Measurements from ENCODE around the gene MTM1.

MTM1 gene

DNA sequence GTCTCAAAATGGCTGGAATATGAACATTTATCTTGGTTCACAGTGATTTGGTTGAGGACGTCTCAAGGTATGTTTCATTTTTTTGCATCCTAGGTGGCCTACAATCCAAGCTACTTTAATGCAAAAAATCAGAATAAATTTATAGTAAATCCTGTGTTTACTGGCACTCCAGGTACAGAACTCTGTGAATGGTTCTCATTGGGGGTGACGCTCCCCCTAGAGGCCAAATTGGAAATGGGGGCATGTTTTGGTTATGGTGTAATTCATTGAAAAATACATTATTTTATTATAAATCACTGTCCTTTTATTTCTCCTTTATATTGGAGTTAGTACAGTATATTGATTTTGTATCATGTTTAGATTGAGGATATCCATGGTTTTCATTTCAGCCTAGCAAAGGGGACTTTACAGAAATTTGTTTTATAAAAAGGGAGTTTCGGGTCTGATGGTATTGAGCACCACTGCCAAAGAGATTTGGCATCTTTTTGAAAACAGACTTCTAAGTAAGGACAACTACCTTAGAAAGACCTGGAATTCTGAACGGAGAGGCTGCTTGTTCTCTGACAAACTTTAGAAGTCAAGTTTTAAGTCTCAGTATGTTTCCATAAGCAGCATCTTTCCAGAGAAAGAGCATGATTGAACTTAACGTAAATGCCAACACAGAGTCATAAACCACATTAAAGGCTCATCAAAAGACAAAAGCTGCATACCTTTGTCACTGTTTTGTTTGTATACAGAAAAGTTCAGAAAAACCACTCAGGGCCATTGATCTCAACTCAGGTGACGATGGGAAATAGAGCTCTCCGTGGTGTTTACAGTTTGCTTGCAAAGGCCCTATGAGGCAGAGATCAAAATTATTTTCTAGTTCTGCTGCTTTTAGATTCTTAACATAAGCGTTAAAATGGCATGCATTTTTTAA, 19.4 kb downstream of the MTM1 start:
- no peak overlapping the region for H3K27ac ChIP-seq (ENCODE audit: low read depth, low read length)
- H3K9ac ChIP-seq (ENCODE audit: low read length in 5 of 5): no peak overlapping the region
- peaks cover 0 to 4% (median 0%) of the 10 kb centered on the region in 5 donors for H3K27me3 ChIP-seq (ENCODE audit: control insufficient read depth in 5 of 5, insufficient read depth in 4 of 5, low read length in 5 of 5)
- H3K4me3 ChIP-seq (ENCODE audit: low read depth in 1 of 5, low read length in 5 of 5): no peak overlapping the region
- no peaks in the 10 kb centered on the region for H3K36me3 ChIP-seq (ENCODE audit: control insufficient read depth in 5 of 5, insufficient read depth in 5 of 5, low read length in 5 of 5)
- no peaks in the 10 kb centered on the region for H3K9me3 ChIP-seq (ENCODE audit: control insufficient read depth in 5 of 5, low read length in 5 of 5)
- no peaks in the 10 kb centered on the region for H3K4me1 ChIP-seq (ENCODE audit: control insufficient read depth in 5 of 5, insufficient read depth in 5 of 5, low read length in 5 of 5)

DNA sequence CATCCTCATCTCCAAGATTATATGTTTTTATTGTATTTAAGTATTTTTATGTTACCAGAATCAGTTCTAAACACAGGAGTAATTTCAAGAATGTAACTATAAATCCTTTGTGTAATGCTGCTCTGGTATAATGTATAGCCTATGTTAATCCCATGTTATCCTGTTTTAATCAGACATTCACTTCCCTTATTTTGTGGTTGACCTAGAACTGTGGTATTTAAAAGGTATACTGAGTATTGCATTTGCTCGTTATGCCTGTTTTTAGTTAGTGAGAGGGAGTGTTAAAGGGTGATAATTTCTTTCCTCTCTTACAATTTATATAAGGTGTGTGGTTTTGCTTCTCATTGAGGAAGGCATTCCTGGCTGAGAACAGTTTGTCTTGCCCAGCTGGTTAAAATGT, 26.2 kb downstream of the MTM1 start:
- Histone ChIP-seq H3K4me3 (ENCODE audit: low read depth in 1 of 5, low read length in 5 of 5) (no peak overlapping the region), H3K9ac (ENCODE audit: low read length in 5 of 5) (no peak overlapping the region), H3K36me3 (ENCODE audit: control insufficient read depth in 5 of 5, insufficient read depth in 5 of 5, low read length in 5 of 5) (peaks cover 2 to 9% (median 4%) of the 10 kb centered on the region in 5 donors), H3K27me3 (ENCODE audit: control insufficient read depth in 5 of 5, insufficient read depth in 4 of 5, low read length in 5 of 5) (peaks cover 0 to 4% (median 0%) of the 10 kb centered on the region in 5 donors), H3K4me1 (ENCODE audit: control insufficient read depth in 5 of 5, insufficient read depth in 5 of 5, low read length in 5 of 5) (no peaks in the 10 kb centered on the region), H3K27ac (ENCODE audit: low read depth, low read length) (no peak overlapping the region), H3K9me3 (ENCODE audit: control insufficient read depth in 5 of 5, low read length in 5 of 5) (no peaks in the 10 kb centered on the region)

DNA sequence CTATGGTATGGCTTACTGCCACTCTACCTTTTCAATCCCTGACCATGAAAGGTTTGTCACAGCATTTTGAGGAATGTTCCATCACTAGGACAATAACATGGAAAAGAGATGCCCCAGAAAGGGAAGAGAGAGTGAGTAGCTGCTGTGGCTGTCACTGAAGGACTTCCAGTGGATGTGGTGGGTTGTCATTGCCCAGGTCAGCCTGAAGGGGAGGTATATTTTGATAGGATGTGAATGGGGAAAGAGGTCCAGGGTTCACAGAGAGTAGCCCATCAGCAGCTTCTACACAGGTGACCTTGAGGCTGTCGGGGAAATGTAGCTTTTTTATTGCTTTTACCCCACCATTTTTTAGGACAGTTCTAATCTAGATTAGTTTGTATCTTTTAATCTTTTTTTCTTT, 30.8 kb downstream of the MTM1 start:
- no peak overlapping the region for H3K27ac ChIP-seq (ENCODE audit: low read depth, low read length)
- no peak overlapping the region for H3K4me3 ChIP-seq (ENCODE audit: low read depth in 1 of 5, low read length in 5 of 5)
- no peaks in the 10 kb centered on the region for H3K4me1 ChIP-seq (ENCODE audit: control insufficient read depth in 5 of 5, insufficient read depth in 5 of 5, low read length in 5 of 5)
- peaks cover 9 to 18% (median 10%) of the 10 kb centered on the region in 5 donors for H3K36me3 ChIP-seq (ENCODE audit: control insufficient read depth in 5 of 5, insufficient read depth in 5 of 5, low read length in 5 of 5)
- no peak overlapping the region for H3K9ac ChIP-seq (ENCODE audit: low read length in 5 of 5)
- H3K9me3 ChIP-seq (ENCODE audit: control insufficient read depth in 5 of 5, low read length in 5 of 5): no peaks in the 10 kb centered on the region
- H3K27me3 ChIP-seq (ENCODE audit: control insufficient read depth in 5 of 5, insufficient read depth in 4 of 5, low read length in 5 of 5): peaks cover 0 to 4% (median 0%) of the 10 kb centered on the region in 5 donors

DNA sequence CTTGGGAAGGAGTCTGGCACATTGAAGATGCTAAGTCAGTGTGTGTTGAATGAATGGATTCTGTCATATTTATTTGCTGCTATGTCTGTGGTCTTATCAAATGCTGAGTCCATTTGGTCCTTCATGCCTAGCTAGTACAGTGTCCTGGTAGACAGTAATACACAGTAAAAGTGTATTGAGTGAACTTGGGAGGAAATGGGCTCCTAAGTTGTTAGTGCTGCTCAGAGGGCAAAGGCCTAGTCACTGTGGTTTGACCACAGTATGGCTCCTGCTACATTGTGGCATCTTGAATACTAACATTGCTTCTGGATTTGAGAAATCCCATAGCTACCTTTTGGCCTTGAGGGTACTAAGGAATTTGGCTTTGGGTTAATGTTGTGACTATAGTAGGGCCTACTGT, 33.9 kb downstream of the MTM1 start:
- Histone ChIP-seq H3K27me3 (ENCODE audit: control insufficient read depth in 5 of 5, insufficient read depth in 4 of 5, low read length in 5 of 5) (peaks cover 0 to 4% (median 0%) of the 10 kb centered on the region in 5 donors), H3K9me3 (ENCODE audit: control insufficient read depth in 5 of 5, low read length in 5 of 5) (no peaks in the 10 kb centered on the region), H3K36me3 (ENCODE audit: control insufficient read depth in 5 of 5, insufficient read depth in 5 of 5, low read length in 5 of 5) (peaks cover 5 to 20% (median 8%) of the 10 kb centered on the region in 5 donors), H3K9ac (ENCODE audit: low read length in 5 of 5) (no peak overlapping the region), H3K27ac (ENCODE audit: low read depth, low read length) (no peak overlapping the region), H3K4me1 (ENCODE audit: control insufficient read depth in 5 of 5, insufficient read depth in 5 of 5, low read length in 5 of 5) (no peaks in the 10 kb centered on the region), H3K4me3 (ENCODE audit: low read depth in 1 of 5, low read length in 5 of 5) (no peak overlapping the region)

DNA sequence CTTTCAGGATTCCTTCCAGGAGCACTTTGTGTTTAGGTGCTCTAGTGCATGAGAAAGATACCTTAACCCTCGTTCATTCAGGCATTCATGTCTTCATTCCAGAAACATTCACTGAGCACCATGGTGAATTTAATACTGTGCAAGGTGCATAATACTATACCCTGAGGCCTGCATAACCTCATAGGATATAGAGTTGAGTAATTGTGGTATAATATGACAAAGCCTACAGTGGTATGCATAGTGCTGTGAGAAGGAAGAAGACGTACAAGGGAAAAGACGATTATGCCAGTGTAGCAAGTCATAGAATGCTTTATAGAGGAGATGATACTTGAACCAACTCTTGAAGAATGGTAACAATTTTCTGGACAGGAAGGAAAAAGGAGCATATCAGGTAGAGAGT, 34.3 kb downstream of the MTM1 start:
- no peaks in the 10 kb centered on the region for H3K9me3 ChIP-seq (ENCODE audit: control insufficient read depth in 5 of 5, low read length in 5 of 5)
- peaks cover 0 to under 1% (median 0%) of the 10 kb centered on the region in 5 donors for H3K4me1 ChIP-seq (ENCODE audit: control insufficient read depth in 5 of 5, insufficient read depth in 5 of 5, low read length in 5 of 5)
- H3K27ac ChIP-seq (ENCODE audit: low read depth, low read length): no peak overlapping the region
- peaks cover 0 to 4% (median 0%) of the 10 kb centered on the region in 5 donors for H3K27me3 ChIP-seq (ENCODE audit: control insufficient read depth in 5 of 5, insufficient read depth in 4 of 5, low read length in 5 of 5)
- peaks cover 4 to 20% (median 8%) of the 10 kb centered on the region in 5 donors for H3K36me3 ChIP-seq (ENCODE audit: control insufficient read depth in 5 of 5, insufficient read depth in 5 of 5, low read length in 5 of 5)
- H3K4me3 ChIP-seq (ENCODE audit: low read depth in 1 of 5, low read length in 5 of 5): no peak overlapping the region
- no peak overlapping the region for H3K9ac ChIP-seq (ENCODE audit: low read length in 5 of 5)

DNA sequence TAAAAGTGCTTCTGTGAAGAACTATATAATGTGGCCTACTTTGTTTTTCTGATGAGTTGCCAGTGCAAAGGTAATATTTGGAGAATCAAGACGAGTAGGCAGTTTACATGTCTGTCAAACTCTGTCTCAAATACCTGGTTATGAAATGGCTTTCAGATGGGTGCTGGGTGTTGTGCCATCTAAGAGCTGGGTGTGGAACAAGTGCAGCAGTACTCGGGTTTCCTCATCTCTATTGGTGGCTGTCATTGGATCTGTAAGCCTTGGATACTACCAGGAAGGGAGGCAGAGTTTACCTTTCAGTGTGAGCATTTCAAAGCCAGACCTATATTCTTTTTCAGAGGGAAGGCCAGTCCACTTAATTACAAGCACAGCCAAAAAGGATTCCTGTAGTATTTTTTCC, 37.2 kb downstream of the MTM1 start:
- Histone ChIP-seq H3K27me3 (ENCODE audit: control insufficient read depth in 5 of 5, insufficient read depth in 4 of 5, low read length in 5 of 5) (peaks cover 0 to 4% (median 0%) of the 10 kb centered on the region in 5 donors), H3K4me3 (ENCODE audit: low read depth in 1 of 5, low read length in 5 of 5) (no peak overlapping the region), H3K9ac (ENCODE audit: low read length in 5 of 5) (no peak overlapping the region), H3K36me3 (ENCODE audit: control insufficient read depth in 5 of 5, insufficient read depth in 5 of 5, low read length in 5 of 5) (peaks cover 4 to 13% (median 8%) of the 10 kb centered on the region in 5 donors), H3K4me1 (ENCODE audit: control insufficient read depth in 5 of 5, insufficient read depth in 5 of 5, low read length in 5 of 5) (peaks cover 0 to 3% (median 0%) of the 10 kb centered on the region in 5 donors), H3K27ac (ENCODE audit: low read depth, low read length) (no peak overlapping the region), H3K9me3 (ENCODE audit: control insufficient read depth in 5 of 5, low read length in 5 of 5) (no peaks in the 10 kb centered on the region)

DNA sequence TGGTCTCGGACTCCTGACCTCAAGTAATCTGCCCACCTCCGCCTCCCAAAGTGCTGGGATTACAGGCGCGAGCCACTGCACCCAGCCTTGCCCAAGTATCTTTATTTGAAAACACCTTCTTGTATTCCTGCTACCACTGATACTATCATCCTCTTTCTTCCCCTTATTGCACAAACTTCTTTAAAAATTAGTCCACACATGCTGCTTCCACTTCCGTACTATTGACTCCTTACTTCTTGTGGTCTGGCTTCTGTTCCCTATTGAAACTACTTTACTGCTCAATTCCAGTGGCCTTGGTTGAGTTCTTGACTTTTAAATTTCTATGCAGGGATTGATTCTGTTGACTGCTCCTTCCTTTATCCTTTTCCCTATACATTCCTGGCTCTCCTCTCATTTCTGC, 38.8 kb downstream of the MTM1 start:
- Histone ChIP-seq H3K27me3 (ENCODE audit: control insufficient read depth in 5 of 5, insufficient read depth in 4 of 5, low read length in 5 of 5) (no peaks in the 10 kb centered on the region), H3K4me3 (ENCODE audit: low read depth in 1 of 5, low read length in 5 of 5) (no peak overlapping the region), H3K9ac (ENCODE audit: low read length in 5 of 5) (no peak overlapping the region), H3K4me1 (ENCODE audit: control insufficient read depth in 5 of 5, insufficient read depth in 5 of 5, low read length in 5 of 5) (peaks cover 0 to 3% (median 0%) of the 10 kb centered on the region in 5 donors), H3K36me3 (ENCODE audit: control insufficient read depth in 5 of 5, insufficient read depth in 5 of 5, low read length in 5 of 5) (peaks cover 0 to 4% (median 2%) of the 10 kb centered on the region in 5 donors), H3K27ac (ENCODE audit: low read depth, low read length) (no peak overlapping the region), H3K9me3 (ENCODE audit: control insufficient read depth in 5 of 5, low read length in 5 of 5) (no peaks in the 10 kb centered on the region)

DNA sequence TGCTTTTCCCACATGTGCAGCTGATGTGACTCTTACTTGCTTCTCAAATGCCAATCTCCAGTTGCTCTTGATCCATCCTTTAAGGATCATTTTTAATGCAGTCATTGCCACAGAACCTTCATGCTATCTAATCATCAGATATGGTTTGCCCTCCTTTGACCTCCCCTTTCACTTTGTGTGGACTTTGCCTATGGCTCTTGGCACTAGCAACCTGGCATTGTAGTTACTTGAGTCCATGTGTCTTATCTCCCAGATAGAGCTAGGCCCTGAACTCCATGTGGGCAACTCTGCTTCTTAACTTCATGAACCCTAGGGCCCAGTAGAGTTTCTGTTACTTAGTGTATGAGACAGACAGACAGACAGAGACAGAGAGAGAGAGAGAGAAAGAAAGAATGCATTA, 41.6 kb downstream of the MTM1 start:
- Histone ChIP-seq H3K4me3 (ENCODE audit: low read depth in 1 of 5, low read length in 5 of 5) (no peak overlapping the region), H3K9me3 (ENCODE audit: control insufficient read depth in 5 of 5, low read length in 5 of 5) (no peaks in the 10 kb centered on the region), H3K27me3 (ENCODE audit: control insufficient read depth in 5 of 5, insufficient read depth in 4 of 5, low read length in 5 of 5) (no peaks in the 10 kb centered on the region), H3K36me3 (ENCODE audit: control insufficient read depth in 5 of 5, insufficient read depth in 5 of 5, low read length in 5 of 5) (peaks cover 0 to 6% (median 2%) of the 10 kb centered on the region in 5 donors), H3K4me1 (ENCODE audit: control insufficient read depth in 5 of 5, insufficient read depth in 5 of 5, low read length in 5 of 5) (peaks cover 0 to 3% (median 0%) of the 10 kb centered on the region in 5 donors), H3K9ac (ENCODE audit: low read length in 5 of 5) (no peak overlapping the region), H3K27ac (ENCODE audit: low read depth, low read length) (no peak overlapping the region)

DNA sequence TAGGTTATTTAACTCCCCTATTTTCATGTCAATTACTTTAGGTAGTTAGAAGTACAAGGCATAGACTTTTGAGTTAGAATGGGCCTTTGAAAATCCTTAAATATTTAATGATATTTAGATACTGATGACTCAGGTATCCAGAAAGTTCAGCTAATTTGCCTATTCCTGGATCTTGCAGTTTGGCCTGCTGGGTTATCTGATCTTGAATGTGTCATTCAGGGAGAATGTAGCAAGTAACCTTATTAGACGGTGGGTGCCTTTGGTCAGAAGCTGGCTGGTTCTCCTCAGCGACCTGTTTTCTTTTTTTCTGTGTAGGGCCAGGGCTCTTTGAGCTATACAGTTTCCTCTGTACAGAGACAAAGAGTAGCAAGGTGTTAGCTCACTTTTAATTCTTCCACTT, 42.0 kb downstream of the MTM1 start:
- Histone ChIP-seq H3K4me1 (ENCODE audit: control insufficient read depth in 5 of 5, insufficient read depth in 5 of 5, low read length in 5 of 5) (peaks cover 0 to 3% (median 0%) of the 10 kb centered on the region in 5 donors), H3K4me3 (ENCODE audit: low read depth in 1 of 5, low read length in 5 of 5) (no peak overlapping the region), H3K27ac (ENCODE audit: low read depth, low read length) (no peak overlapping the region), H3K36me3 (ENCODE audit: control insufficient read depth in 5 of 5, insufficient read depth in 5 of 5, low read length in 5 of 5) (peaks cover 0 to 8% (median 2%) of the 10 kb centered on the region in 5 donors), H3K27me3 (ENCODE audit: control insufficient read depth in 5 of 5, insufficient read depth in 4 of 5, low read length in 5 of 5) (no peaks in the 10 kb centered on the region), H3K9me3 (ENCODE audit: control insufficient read depth in 5 of 5, low read length in 5 of 5) (no peaks in the 10 kb centered on the region), H3K9ac (ENCODE audit: low read length in 5 of 5) (no peak overlapping the region)

DNA sequence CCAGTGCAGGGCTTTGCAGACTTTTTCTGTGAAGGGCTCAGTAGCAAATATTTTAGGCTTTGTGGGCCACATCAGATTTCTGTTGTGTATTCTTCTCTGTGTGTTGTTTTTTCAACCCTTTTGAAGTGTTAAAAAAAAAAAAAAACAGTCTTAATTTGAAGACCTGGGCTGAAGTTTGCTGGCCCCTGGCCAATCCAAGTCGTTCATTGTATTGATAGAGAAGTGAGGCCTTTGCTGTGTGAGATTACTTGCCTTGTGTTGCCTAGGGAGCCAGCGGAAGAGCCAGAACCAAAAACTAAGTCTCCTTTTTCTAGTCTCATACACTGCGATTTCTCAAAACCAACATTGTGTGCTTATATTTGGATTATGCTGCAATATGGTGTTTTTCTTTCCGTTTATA, 46.9 kb downstream of the MTM1 start:
- H3K27ac ChIP-seq (ENCODE audit: low read depth, low read length): no peak overlapping the region

More for the DNA sequence above, 46.9 kb downstream of the MTM1 start:
- H3K4me3 ChIP-seq (ENCODE audit: low read depth in 1 of 5, low read length in 5 of 5): no peak overlapping the region
- no peak overlapping the region for H3K9ac ChIP-seq (ENCODE audit: low read length in 5 of 5)
- H3K4me1 ChIP-seq (ENCODE audit: control insufficient read depth in 5 of 5, insufficient read depth in 5 of 5, low read length in 5 of 5): no peaks in the 10 kb centered on the region
- H3K27me3 ChIP-seq (ENCODE audit: control insufficient read depth in 5 of 5, insufficient read depth in 4 of 5, low read length in 5 of 5): no peaks in the 10 kb centered on the region
- H3K9me3 ChIP-seq (ENCODE audit: control insufficient read depth in 5 of 5, low read length in 5 of 5): no peaks in the 10 kb centered on the region
- peaks cover 5 to 22% (median 9%) of the 10 kb centered on the region in 5 donors for H3K36me3 ChIP-seq (ENCODE audit: control insufficient read depth in 5 of 5, insufficient read depth in 5 of 5, low read length in 5 of 5)

Measured in subcutaneous abdominal adipose tissue (tissue), 5 donors.